T-helper 2 cell treated with Interferon-gamma antibody and Interleukin-4, amounts not matched to agents 100 ng/mL and 5 ng/mL, for 36 hours (primary cell): Measurements from ENCODE around the gene PSD4. TPM values are rescaled to one million over a fixed set of nuclear protein-coding genes. Genes with fewer than 3 reads are reported as not detected.

Experiments
- intact Hi-C: fragments of 100-400 bp; cut with micrococcal nuclease; formaldehyde crosslinking; loops from one replicate; pipeline ENCODE4 v1.15.1; 2023
- total RNA-seq: library from RNA; stranded (reverse); gene quantifications from 2 replicates; pipeline ENCODE4 v1.2.3, GENCODE V29; 2022

The PSD4 gene
- total RNA-seq, 1 donor from 2014 or later: 302 TPM

DNA sequence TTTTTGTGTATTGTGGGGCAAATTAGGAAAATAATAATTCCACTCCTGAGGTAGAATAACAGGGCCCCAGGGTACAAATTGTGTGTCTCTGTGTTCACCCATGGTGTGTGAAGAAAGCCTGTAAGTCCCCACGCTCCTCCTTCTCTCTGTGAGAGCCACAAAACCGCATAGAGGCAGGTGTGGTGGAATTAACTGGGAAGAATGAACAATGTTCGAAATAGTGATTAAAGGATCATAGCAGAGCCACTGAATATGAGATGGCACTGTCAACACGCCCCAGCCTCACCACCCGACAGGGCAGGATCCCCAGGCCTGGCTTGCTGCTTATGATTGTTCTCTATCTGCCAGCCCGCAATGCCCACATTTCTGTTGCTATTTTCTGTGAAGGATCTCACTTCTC, 32.3 kb upstream of the PSD4 start:
- intact Hi-C loops: no loop called here

DNA sequence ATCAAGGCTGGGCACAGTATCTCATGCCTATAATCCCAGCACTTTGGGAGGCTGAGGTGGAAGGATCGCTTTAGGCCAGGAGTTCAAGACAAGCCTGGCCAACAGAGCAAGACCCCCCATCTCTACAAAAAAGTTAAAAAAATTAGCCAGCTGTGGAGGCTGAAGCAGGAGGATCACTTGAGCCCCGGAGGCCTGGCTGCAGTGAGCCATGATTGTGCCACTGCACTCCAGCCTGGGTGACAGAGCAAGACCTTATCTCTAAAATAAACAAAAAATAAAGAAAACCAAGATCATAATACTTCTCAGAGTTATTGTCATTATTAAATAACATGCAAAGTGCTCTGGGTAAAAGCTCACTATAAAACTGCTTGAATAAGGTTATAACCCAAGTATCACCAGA, 31.5 kb upstream of the PSD4 start:
- intact Hi-C loops: no loop called here

DNA sequence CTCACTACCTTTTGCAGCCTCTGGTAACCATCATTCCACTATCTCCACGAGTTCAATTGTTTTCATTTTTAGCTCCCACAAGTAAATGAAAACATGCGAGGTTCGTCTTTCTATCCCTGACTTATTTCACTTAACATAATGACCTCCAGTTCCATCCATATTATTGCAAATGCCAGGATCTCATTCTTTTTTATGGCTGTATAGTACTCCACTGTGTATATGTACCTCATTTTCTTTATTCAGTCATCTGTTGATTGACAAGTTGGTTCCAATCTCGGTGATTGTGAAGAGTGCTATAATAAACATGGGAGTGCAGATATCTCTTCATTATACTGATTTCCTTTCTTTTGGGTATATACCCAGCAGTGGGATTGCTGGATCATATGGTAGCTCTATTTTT, 29.5 kb upstream of the PSD4 start:
- intact Hi-C loops: no loop called here

DNA sequence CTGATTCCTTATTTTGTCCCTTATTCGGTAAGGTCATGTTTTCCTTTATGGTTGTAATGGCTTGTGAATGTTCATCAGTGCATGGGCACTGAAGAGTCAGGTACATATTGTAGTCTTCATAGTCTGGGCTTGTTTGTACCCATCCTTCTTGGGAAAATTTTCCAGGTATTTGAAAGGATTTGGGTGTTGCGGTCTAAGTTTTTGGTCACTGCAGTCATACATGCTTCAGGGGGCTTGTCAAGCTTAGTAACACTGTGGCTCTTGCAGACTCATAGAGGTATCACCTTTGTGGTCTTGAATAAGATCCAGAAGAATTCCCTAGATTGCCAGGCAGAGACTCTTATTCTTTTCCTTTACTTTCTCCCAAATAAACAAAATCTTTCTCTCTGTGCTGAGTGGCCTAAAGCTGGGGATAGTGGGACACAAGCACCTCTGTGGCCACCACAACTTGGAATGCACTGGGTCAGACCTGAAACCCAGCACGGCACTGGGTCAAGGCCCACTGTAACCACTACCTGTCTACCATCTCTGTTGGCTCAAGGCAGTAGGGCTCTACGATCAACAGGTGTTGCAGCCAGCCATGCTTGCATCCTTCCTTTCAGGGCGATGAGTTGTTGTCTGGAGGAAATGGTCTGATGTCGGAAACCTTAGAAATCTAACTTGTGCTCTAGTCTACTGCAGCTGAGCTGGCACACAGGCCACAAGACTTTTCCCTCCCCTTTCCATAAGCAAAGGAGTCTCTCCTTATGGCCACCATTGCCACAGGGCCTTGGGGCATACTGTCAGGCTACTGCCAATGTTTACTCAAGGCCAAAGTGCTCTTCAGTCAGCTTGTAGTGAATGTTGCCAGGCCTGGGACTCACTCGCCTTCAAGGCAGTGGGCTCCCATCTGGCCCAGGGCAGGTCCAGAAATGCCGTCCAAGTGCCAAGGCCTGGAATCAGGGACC, 24.9 kb upstream of the PSD4 start:
- intact Hi-C loops: no loop called here

DNA sequence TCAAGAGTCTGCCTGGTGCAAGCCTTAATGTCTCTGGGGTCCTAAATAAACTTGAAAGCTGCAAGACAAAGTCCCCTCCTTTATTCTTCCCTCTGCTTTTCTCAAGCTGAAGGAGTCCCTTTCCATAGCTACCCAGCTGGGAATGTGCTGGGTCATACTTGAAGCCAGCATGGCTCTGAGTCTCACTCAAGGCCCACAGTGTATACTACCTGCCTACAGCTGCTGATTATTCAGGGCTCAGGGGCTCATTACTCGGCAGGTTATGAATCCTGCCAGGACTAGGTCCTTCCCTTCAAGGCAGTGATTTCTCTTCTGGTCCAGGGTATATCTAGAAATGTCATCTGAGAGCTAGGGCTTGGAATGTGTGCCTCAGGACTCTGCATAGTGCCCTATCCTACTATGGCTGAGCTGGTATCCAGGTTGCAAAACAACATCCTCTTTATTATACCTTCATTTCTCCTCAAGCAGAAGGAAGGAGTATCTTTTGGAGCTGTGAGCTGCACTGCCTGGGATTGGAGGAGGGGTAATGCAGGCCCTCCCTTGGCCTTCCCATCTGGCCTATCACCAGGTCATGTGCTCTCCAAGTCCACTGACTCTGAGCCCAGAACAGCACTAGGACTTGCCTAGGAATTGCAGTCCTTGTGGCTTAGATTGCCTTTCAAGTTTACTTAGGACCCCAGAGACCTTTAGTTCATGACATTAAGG, 24.1 kb upstream of the PSD4 start:
- intact Hi-C loops: no loop called here

DNA sequence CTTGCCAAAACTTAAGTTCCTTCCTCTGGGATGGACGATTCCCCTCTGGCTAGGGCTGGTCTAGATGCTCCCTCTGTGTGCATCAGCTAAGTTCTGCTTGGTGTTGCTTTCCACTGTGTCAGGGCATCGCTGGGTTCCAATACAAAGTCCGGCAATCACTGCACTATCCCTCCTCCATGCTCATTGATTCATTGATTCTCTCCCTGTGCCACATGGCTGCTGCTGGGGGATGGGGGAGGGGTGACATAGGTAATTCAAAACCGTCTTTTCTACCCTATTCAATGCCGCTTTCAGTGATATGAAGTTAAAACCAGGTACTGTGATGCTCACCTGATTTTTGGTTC, 23.5 kb upstream of the PSD4 start:
- intact Hi-C loops: no loop called here

DNA sequence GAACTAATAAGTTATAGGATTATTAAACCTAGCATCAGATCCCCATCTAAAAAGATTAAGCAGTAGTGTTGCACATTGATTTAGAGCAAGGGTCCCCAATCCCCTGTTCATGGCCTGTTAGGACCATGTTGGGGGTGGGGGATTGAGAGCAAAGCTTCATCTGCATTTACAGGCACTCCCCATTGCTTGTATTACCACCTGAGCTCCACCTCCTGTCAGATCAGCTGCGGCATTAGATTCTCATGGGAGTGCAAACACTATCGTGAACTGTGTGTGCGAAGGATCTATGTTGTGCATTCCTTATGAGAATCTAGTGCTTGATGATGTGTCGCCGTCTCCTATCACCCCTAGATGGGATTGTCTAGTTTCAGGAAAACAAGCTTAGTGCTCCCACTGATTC, 18.4 kb upstream of the PSD4 start:
- intact Hi-C loops: no loop called here

DNA sequence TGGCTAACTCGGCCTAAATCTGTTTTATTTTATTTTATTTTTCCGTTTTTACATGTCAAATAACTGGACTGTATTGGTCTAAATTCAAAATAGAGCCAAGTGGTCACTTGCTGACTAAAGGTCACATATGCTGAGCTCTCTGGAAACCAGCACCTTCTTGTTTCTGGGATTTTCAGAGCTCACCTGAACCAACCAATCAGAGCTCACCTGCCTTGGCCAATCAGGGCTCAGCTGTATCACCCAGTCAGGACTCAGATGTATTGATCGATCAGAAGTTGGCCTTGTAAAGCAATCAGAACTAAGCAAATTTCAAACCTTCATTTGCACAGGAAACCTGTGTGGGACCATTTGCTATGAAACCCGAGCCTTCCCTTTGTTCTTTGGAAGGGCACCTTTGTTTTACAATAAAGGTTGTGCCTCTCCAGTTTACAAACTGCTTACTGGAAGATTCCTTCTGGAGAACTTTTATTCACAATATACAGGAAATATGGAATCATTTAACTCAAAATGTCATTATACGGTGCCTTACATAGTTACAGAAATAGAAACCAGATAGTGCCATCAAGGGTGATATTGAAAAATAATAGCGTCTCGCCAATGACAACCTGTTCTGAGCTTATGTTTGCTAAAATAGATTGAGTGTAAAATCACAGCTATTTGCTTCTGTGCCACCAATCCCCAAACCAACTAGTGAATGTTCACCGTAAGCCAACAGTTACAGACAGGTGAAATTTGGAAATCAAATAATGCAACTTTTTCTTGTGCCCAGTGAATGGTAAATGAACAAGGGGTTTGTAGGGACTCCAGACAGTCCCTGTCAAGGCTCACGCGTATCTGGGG, 17.3 kb upstream of the PSD4 start:
- intact Hi-C loops: loop anchor here (1.0 kb wide), 2 partner anchors 17 to 18 kb away; partner anchors contain the start of gene PSD4

DNA sequence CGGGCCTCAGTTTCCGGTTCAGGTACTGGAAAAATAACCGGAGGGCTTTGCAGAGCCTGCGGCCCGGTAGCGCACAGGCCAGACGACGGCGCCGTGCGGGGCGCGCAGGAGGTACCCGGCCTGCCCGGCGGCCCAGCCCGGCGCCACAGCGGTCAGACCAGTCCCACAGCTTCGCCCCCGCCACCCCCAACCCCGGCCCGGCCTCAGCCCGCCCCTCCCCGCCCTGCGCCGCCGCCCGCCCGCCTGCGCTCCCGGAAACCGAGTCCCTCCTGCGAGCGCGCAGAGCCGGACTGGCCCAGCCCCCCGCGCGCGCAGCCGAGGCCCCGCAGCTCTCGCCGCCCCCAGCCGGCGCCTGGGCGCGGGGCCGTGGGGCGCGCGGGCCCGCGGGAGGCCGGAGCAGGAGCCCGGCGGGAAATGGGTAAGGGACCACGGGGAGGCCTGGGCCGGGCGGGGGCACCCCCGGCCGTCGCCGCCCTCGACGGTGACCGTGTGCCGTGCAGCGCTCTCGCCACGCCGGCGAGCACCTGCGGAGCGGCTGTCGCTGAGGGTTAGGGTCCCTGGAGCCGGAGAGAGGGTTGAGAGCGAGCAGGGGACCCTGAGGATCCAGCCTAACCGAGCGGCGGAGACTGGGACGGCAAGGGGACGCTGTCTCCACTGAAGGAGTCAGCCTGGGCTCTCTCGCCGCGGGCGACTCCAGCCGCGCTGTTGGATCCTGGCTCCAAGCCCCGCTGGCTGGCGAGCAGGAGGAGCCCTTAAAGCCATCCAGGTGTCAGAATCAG, 16.5 kb upstream of the PSD4 start:
- intact Hi-C loops: loop anchor here (1.0 kb wide), 2 partner anchors 16 to 19 kb away; partner anchors contain the start of gene PSD4

DNA sequence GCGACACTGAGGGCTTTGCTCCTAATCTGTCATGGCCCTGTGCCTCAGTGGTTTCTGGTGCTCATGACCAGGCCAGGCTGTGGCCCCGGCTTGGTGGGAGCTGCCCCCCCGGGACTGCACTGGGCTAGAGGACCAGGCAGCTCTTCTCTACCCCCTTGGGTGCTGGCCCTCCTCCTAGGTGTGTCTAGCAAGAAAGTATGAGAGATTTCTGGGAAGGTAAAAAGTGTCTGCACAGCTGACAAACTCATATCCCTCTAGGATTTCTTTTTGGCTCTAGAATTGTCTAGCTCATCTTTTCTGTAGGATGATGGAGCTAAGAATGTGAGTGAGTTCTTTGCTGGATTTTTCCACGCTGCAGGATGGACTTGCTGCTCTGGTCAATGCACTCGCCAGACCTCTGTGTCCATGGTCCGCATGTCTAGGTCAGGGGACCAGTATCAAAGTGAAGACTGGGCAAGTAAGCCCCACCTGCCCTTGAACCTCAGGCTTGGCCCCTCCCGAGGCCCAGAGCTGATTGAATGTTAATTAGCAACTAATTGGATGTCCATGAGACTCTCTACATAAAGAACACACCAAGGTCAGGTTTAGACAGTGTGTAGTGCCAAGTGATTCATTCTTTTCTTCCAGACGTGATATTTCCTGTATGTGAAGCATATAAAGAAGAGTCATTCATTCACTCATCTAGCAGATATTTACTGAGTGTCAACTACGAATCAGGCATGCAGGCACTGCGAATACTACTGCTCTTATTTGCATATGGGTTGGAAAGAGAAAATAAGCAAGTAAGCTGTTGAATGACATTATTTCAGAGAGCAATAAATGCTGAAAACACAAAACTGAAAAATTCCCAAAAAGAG, 15.6 kb upstream of the PSD4 start:
- intact Hi-C loops: loop anchor here (1.0 kb wide), 3 partner anchors 9 to 20 kb away; partner anchors contain the start of gene PSD4

DNA sequence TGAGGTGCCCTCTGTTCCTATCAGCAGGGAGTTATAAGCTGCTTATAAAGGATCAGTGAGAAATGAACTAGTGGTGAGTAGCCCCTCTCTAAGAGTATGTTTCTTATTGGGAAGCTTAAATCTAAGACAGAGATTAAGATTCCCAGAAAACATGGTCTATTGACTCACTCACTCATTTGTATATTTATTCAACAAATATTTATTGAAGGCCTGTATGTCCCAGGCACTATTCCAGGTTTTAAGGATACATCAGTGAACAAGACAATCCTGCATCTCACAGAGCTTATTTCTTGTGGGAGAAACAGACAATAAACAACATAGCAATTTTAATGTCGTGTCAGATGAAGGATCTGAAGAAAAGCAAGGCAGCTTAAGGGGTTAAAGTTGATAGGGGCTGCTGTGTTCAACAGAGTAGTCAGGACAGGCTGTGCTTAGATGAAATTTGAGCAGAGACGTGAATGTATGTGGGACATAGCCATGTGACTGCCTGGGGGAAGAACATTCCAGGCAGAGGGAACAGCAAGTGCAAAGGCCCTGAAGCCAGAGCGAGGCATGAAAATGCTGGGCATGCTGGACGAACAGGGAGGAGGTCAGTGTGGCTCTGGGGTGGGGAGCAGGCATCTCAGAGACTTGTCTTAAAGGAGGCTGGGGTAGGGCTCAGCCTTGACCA, 14.8 kb upstream of the PSD4 start:
- intact Hi-C loops: loop anchor here (1.0 kb wide), 1 partner anchor 8 kb away; no protein-coding TSS in a partner anchor

DNA sequence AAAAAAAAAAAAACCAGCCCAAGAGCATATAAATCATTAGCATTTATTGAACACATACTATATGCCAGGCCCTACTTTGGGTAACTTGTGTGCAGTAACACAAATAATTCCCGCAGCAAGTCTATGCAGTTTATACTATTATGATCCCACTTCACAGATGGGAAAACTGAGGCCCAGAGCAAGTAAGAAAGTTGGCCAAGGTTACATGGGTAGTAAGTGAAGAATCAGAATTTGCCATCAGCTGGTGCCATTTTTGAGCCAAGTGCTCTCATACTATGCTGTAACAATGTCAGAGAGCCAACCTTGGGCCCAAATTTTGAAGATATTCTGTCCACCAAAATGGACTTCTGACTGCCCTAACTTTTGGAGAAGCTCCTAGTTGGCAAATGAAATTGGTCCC, 13.5 kb upstream of the PSD4 start:
- intact Hi-C loops: no loop called here

DNA sequence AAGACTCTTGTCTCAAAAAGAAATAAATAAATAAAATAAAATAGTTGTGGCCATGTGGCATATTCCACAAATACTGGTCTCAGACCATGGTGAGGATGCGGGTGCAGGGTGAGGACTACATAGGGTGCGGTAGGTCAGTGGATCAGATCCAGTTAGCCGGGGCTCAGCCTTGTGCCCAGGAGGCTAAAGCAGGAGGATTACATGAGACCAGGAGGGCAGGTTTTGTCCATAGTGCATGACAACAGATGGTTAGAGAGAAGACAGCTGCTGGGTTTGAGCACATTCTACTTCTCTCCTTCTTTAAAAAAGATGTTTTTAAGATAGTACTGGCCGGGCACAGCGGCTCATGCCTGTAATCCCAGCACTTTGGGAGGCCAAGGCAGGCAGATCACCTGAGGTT, 12.8 kb upstream of the PSD4 start:
- intact Hi-C loops: no loop called here

DNA sequence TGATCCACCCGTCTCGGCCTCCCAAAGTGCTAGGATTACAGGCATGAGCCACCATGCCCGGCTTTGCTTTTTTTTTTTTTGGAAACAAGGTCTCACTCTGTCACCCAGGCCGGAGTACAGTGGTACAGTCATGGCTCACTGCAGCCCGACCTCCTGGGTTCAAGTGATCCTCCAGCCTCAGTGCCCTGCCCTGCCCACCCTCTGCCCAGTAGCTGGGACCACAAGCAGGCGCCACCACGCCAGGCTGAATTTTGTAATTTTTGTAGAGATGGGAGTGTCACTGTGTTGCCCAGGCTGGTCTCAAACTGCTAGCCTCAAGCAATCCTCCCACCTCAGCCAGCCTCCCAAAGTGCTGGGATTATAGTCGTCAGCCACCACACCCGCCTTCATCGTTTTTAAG, 11.6 kb upstream of the PSD4 start:
- intact Hi-C loops: no loop called here

DNA sequence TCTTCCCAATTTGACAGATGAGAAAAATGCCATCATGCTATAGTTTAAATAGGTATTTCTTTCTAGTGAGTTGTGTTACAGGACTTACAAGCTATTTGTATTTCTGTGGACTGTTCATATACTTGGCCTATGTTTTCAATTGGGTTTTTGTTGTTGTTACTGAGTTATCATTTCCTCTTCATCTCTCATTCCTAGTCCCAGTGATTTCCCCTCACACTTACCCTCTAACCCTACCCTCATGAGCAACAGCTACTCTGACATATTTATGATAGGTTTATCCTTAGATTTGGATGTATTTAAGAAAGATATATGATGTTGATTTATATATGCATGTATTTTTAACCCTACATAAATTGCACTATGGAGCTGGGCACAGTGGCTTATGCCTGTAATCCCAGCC, 10.9 kb upstream of the PSD4 start:
- intact Hi-C loops: no loop called here

DNA sequence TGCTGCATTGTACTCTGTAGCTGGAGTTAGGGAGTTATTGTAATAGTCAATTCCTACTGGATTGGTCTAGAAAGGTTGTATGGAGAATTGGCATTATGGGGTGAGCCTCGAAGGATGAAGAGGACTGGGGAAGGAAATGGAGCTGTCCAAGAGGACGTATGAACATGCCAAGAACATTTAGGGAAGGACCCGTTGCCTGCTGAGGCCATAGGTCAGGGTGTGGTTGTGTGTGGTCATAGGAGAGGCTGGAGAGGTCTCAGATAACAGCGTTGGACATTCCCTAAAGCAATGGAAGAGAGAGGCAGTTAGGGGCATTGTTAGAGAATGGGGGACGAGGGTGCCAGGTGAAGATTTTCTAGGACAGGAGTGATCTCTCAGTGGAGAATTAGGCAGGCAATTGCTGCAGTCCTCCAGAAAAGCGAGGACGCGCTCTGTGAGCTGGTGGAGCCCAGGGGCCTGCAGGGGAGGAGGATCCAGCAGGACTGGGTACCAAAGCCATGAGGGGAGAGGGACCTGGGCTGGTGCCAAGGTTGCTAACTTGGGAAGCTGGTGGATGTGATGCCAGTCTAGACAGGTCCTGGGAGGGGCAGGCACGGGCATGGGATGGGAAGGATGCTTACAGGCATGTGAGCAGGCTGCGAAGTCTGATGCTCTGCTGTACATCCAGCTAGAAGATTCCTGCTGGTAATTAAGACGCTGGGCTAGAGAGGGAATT, 9.4 kb upstream of the PSD4 start:
- intact Hi-C loops: no loop called here

DNA sequence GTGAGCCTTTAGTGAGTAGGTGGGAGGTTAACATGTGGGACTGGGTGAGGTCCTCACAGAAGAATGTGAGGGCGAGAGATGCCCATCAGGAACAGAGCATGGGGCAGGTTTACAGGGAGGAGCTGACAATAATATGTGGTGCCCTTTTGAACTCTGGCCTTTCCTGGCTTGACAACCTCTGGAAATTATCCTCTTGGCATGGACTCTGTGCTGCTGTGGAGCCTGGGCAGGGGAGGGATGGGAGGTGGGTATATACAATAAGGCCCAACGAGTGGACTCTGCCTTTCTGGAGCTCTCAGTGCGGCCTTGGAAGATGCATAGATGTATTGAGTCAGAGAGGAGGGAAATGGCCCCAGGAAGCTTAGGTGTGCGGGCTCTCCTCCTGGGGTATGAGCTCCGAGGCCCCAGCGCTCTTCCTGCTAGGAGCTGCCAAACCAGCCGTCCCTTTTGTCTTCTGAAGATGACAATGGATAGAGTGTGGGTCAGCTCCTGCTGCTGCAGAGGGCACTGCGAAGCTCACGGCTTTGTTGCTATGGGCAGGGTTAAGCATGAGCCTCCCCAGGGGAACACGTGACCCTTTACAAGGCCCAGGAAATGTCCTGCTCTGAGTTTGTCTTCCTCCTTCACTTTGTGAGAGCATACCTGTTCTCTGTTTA, 8.7 kb upstream of the PSD4 start:
- intact Hi-C loops: no loop called here

DNA sequence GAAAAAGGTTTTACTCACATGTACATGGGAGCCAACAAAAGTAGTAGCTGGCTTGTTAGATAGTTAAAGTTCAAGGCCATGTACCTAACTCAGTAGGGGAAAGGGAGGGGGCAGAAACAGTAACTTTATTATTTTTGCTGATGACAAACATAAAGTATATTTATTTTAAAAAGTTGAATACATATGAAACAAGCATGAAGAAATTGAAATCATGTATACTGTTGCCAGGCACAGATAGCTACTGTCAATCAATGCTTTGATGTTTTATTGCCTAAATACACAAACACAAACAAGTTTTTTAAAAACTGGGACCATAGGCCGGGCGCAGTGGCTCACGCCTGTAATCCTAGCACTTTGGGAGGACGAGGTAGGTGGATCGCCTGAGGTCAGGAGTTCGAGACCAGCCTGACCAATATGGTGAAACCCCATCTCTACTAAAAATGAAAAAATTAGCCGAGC, 7.6 kb upstream of the PSD4 start:
- intact Hi-C loops: no loop called here
